NCI-H774 (cell line): Measurements from ENCODE around the gene UQCRC2.
"Not testable (repeated sequence)": the region's sequence is repeated elsewhere in the genome, so short reads cannot be mapped to it uniquely, and the experiment has no call there.

Experiments
- DNase-seq: peaks from one replicate; lab custom pipeline; 2025; lab: John Stamatoyannopoulos, UW

The UQCRC2 gene

GRCh38 chr16:22010902-22011301 lies 57.7 kb downstream of the UQCRC2 start:
- no peak for DNase-seq

- DNase-seq = no peak
Measured at GRCh38 chr16:22012241-22012640, 59.1 kb downstream of the UQCRC2 start.

- DNase-seq = no peak
Measured at GRCh38 chr16:22013486-22013885, 60.3 kb downstream of the UQCRC2 start.

GRCh38 chr16:22014271-22014873 lies 61.2 kb downstream of the UQCRC2 start:
- no peak for DNase-seq

GRCh38 chr16:22016927-22017326 lies 63.8 kb downstream of the UQCRC2 start:
- DNase-seq = no peak

- DNase-seq = no peak
Measured at GRCh38 chr16:22018559-22018958, 65.4 kb downstream of the UQCRC2 start.

- DNase-seq = no peak
Measured at GRCh38 chr16:22022151-22022550, 69.0 kb downstream of the UQCRC2 start.

- DNase-seq = no peak
Measured at GRCh38 chr16:22023505-22023904, 70.3 kb downstream of the UQCRC2 start.

- DNase-seq = not testable (repeated sequence)
Measured at GRCh38 chr16:22024785-22025184, 71.6 kb downstream of the UQCRC2 start.

GRCh38 chr16:22027633-22028032 lies 74.5 kb downstream of the UQCRC2 start:
- DNase-seq = no peak

- no peak for DNase-seq
Measured at GRCh38 chr16:22029632-22030031, 76.5 kb downstream of the UQCRC2 start.

GRCh38 chr16:22030087-22030812 lies 77.1 kb downstream of the UQCRC2 start:
- no peak for DNase-seq

GRCh38 chr16:22031483-22032083 lies 78.4 kb downstream of the UQCRC2 start:
- no peak for DNase-seq
